IPS-15b (cell line): ENCODE results near the gene MAP3K13.
A peak's percentile ranks its signal among the peaks of the same experiment; 100 is the strongest.

Experiments
- H3K27me3 ChIP-seq: one replicate; pipeline ENCODE4 v1.6.1; 2013; ENCODE audit warnings: low read length; ENCODE audit not compliant: control insufficient read depth, insufficient read depth
- H3K36me3 ChIP-seq: one replicate; pipeline ENCODE4 v1.6.1; 2013; ENCODE audit warnings: low read length; ENCODE audit not compliant: control insufficient read depth, insufficient read depth
- H3K4me1 ChIP-seq: one replicate; pipeline ENCODE4 v1.6.1; 2013; ENCODE audit warnings: mild to moderate bottlenecking, low read length; ENCODE audit not compliant: control insufficient read depth, insufficient read depth
- H3K4me3 ChIP-seq: one replicate; pipeline ENCODE4 v1.5.1; 2013; ENCODE audit warnings: low read depth, low read length
- H3K9ac ChIP-seq: one replicate; pipeline ENCODE4 v1.6.1; 2013; ENCODE audit warnings: low read depth, mild to moderate bottlenecking, low read length
- H3K9me3 ChIP-seq: one replicate; pipeline ENCODE4 v1.6.1; 2013; ENCODE audit warnings: mild to moderate bottlenecking, low read length; ENCODE audit not compliant: control insufficient read depth, insufficient read depth

Gene MAP3K13

GRCh38 chr3:185362850-185363661, at the start of gene MAP3K13:
MAP3K13 (plus strand) TSS chr3:185363136; CDS start chr3:185428582, 65,446 bp downstream.
- Histone ChIP-seq H3K36me3 (no peaks in the 10 kb centered on the region), H3K27me3 (peaks cover 24% of the 10 kb centered on the region), H3K9ac (no peak within 1 kb of the TSS), H3K4me1 (no peaks in the 10 kb centered on the region), H3K9me3 (no peaks in the 10 kb centered on the region), H3K4me3 (peak within 1 kb of the TSS; percentile 65)

GRCh38 chr3:185313693-185314246, 49.2 kb upstream of the MAP3K13 start:
- no peaks in the 10 kb centered on the region for H3K4me1 ChIP-seq
- no peaks in the 10 kb centered on the region for H3K9me3 ChIP-seq
- no peak overlapping the region for H3K9ac ChIP-seq
- no peak overlapping the region for H3K4me3 ChIP-seq
- no peaks in the 10 kb centered on the region for H3K36me3 ChIP-seq
- no peaks in the 10 kb centered on the region for H3K27me3 ChIP-seq

GRCh38 chr3:185316740-185317412, 46.1 kb upstream of the MAP3K13 start:
- H3K9me3 ChIP-seq: no peaks in the 10 kb centered on the region
- H3K27me3 ChIP-seq: no peaks in the 10 kb centered on the region
- H3K4me1 ChIP-seq: no peaks in the 10 kb centered on the region
- no peaks in the 10 kb centered on the region for H3K36me3 ChIP-seq
- H3K9ac ChIP-seq: no peak overlapping the region
- H3K4me3 ChIP-seq: no peak overlapping the region

- Histone ChIP-seq H3K9ac (no peak overlapping the region), H3K4me3 (no peak overlapping the region)
Observed at GRCh38 chr3:185317674-185318073, 45.3 kb upstream of the MAP3K13 start.

GRCh38 chr3:185318141-185318540, 44.8 kb upstream of the MAP3K13 start:
- H3K4me1 ChIP-seq: no peaks in the 10 kb centered on the region
- no peak overlapping the region for H3K4me3 ChIP-seq
- H3K27me3 ChIP-seq: no peaks in the 10 kb centered on the region
- H3K9ac ChIP-seq: no peak overlapping the region
- H3K36me3 ChIP-seq: no peaks in the 10 kb centered on the region
- H3K9me3 ChIP-seq: no peaks in the 10 kb centered on the region

More at GRCh38 chr3:185317674-185318073, 45.3 kb upstream of the MAP3K13 start:
- no peaks in the 10 kb centered on the region for H3K36me3 ChIP-seq
- no peaks in the 10 kb centered on the region for H3K4me1 ChIP-seq
- H3K9me3 ChIP-seq: no peaks in the 10 kb centered on the region
- H3K27me3 ChIP-seq: no peaks in the 10 kb centered on the region

GRCh38 chr3:185319801-185320200, 43.1 kb upstream of the MAP3K13 start:
- no peaks in the 10 kb centered on the region for H3K27me3 ChIP-seq
- H3K4me3 ChIP-seq: no peak overlapping the region
- no peaks in the 10 kb centered on the region for H3K36me3 ChIP-seq
- no peaks in the 10 kb centered on the region for H3K4me1 ChIP-seq
- H3K9me3 ChIP-seq: no peaks in the 10 kb centered on the region
- no peak overlapping the region for H3K9ac ChIP-seq

GRCh38 chr3:185320949-185321348, 42.0 kb upstream of the MAP3K13 start:
- no peaks in the 10 kb centered on the region for H3K9me3 ChIP-seq
- H3K36me3 ChIP-seq: no peaks in the 10 kb centered on the region
- H3K9ac ChIP-seq: no peak overlapping the region
- H3K4me3 ChIP-seq: no peak overlapping the region
- H3K4me1 ChIP-seq: no peaks in the 10 kb centered on the region
- H3K27me3 ChIP-seq: peaks cover 2% of the 10 kb centered on the region

GRCh38 chr3:185322101-185322719, 40.7 kb upstream of the MAP3K13 start:
- Histone ChIP-seq H3K9me3 (no peaks in the 10 kb centered on the region), H3K36me3 (no peaks in the 10 kb centered on the region), H3K4me1 (no peaks in the 10 kb centered on the region), H3K4me3 (no peak overlapping the region), H3K27me3 (peaks cover 2% of the 10 kb centered on the region), H3K9ac (no peak overlapping the region)

- H3K27me3 ChIP-seq: peaks cover 2% of the 10 kb centered on the region
- H3K9me3 ChIP-seq: no peaks in the 10 kb centered on the region
- H3K9ac ChIP-seq: no peak overlapping the region
- H3K4me3 ChIP-seq: no peak overlapping the region
- H3K4me1 ChIP-seq: no peaks in the 10 kb centered on the region
- H3K36me3 ChIP-seq: no peaks in the 10 kb centered on the region
Observed at GRCh38 chr3:185325946-185326791, 36.8 kb upstream of the MAP3K13 start.

GRCh38 chr3:185327062-185327461, 35.9 kb upstream of the MAP3K13 start:
- Histone ChIP-seq H3K9me3 (no peaks in the 10 kb centered on the region), H3K36me3 (no peaks in the 10 kb centered on the region), H3K4me1 (no peaks in the 10 kb centered on the region), H3K27me3 (peaks cover 4% of the 10 kb centered on the region), H3K9ac (no peak overlapping the region), H3K4me3 (no peak overlapping the region)
